Esophagus squamous epithelium (tissue), 5 donors: ENCODE data around the gene SPATA33. TPM values are rescaled to one million over a fixed set of nuclear protein-coding genes. Genes with fewer than 3 reads are reported as not detected.
"Not testable (repeated sequence)": the region's sequence is repeated elsewhere in the genome, so short reads cannot be mapped to it uniquely, and the experiment has no call there.

Experiments
- DNase-seq: peaks from one replicate; lab custom pipeline; 2025; lab: John Stamatoyannopoulos, UW
- H3K27ac ChIP-seq, 4 donors: fragments of 200-600 bp; sonication (generic); one replicate each; pipeline ENCODE4 v1.5.1; 2016 to 2019; ENCODE audit warnings: mild to moderate bottlenecking in 1 of 4
- H3K27me3 ChIP-seq, 4 donors: fragments of 200-600 bp; sonication (generic); 1 replicate in 3 of 4; 2 replicates in 1 of 4; pipeline versions ENCODE4 v1.5.1 to v1.6.0; 2017 to 2021; ENCODE audit warnings: antibody characterized with exemption in 1 of 4
- H3K36me3 ChIP-seq, 3 donors: fragments of 200-600 bp; sonication (generic); one replicate each; pipeline ENCODE4 v1.5.1; 2016 to 2019
- H3K4me1 ChIP-seq, 3 donors: fragments of 200-600 bp; sonication (generic); one replicate each; pipeline ENCODE4 v1.5.1; 2017 to 2019
- H3K4me3 ChIP-seq, 4 donors: fragments of 200-600 bp; sonication (generic); 1 replicate in 3 of 4; 2 replicates in 1 of 4; pipeline ENCODE4 v1.5.1; 2016 to 2019; ENCODE audit warnings: mild to moderate bottlenecking in 2 of 4, moderate library complexity in 1 of 4
- H3K9me3 ChIP-seq, 3 donors: fragments of 200-600 bp; sonication (generic); one replicate each; pipeline ENCODE4 v1.5.1; 2016 to 2019
- CTCF ChIP-seq, 6 experiments: fragments of 450-650 bp in 4 of 6; fragments of 200-600 bp in 2 of 6; sonication (generic) in 2 of 6; IDR thresholded peaks; one replicate each; pipeline ENCODE4 v1.5.1; 2016 to 2019; ENCODE audit warnings: antibody characterized with exemption in 6 of 6, mild to moderate bottlenecking in 4 of 6, moderate library complexity in 4 of 6
- POLR2A ChIP-seq, 4 donors: fragments of 450-650 bp; IDR thresholded peaks; one replicate each; pipeline ENCODE4 v1.6.1; 2017; ENCODE audit warnings: antibody characterized with exemption in 4 of 4, mild to moderate bottlenecking in 4 of 4, moderate library complexity in 3 of 4
- whole genome bisulfite sequencing, 2 donors: methylation state at CpG; one replicate each; pipeline ENCODE4 v1.1.5; 2018; 5-methylcytosine and 5-hydroxymethylcytosine counted together
- intact Hi-C: fragments of 100-400 bp; cut with DNase I; formaldehyde crosslinking; loops from one replicate; pipeline ENCODE4 v1.15.0; 2022
- total RNA-seq, 4 donors: library from RNA; depleted of rRNA; stranded (reverse); fragments of >200 nt; gene quantifications; one replicate each; pipeline ENCODE4 v1.1.0, GENCODE V29; 2016
- donor health status: DM: yes; HTN: yes; CAD: no.

Gene SPATA33
- total RNA-seq, 4 donors from 2014 or later, result 1.8 to 4.9 (median 2.8) TPM

GRCh38 chr16:89669755-89670154, 12.1 kb downstream of the SPATA33 start:
- intact Hi-C loops, result no loop called here
- H3K27me3 ChIP-seq, result no peaks in the 10 kb centered on the region
- H3K36me3 ChIP-seq, result no peaks in the 10 kb centered on the region
- peaks cover 0 to 18% (median 4%) of the 10 kb centered on the region in 3 donors for H3K4me1 ChIP-seq
- H3K27ac ChIP-seq, result no peak overlapping the region
- no peak for DNase-seq
- no peaks in the 10 kb centered on the region for H3K9me3 ChIP-seq
- TF ChIP-seq CTCF (IDR thresholded peaks at IDR 0.05) (no peak), POLR2A (IDR thresholded peaks at IDR 0.05) (no peak)
- no peak overlapping the region for H3K4me3 ChIP-seq
- no CpG with 5 or more reads among the region's 13 CpGs for WGBS, 2 donors

GRCh38 chr16:89670496-89671431, 13.1 kb downstream of the SPATA33 start:
- Histone ChIP-seq H3K27me3 (no peaks in the 10 kb centered on the region), H3K4me1 (peaks cover 0 to 18% (median 4%) of the 10 kb centered on the region in 3 donors), H3K4me3 (no peak overlapping the region), H3K27ac (peak overlapping the region in 1 of 4 donors; percentile 35), H3K9me3 (no peaks in the 10 kb centered on the region), H3K36me3 (no peaks in the 10 kb centered on the region)
- DNase-seq, result no peak
- 65 to 66% methylated on average over 8 to 10 of the region's 10 CpGs for WGBS, 2 donors
- TF ChIP-seq POLR2A (IDR thresholded peaks at IDR 0.05) (no peak), CTCF (IDR thresholded peaks at IDR 0.05) (no peak)
- intact Hi-C loops, result no loop called here

GRCh38 chr16:89671565-89671964, 13.9 kb downstream of the SPATA33 start:
- H3K27ac ChIP-seq, H3K9me3 ChIP-seq, H3K36me3 ChIP-seq, H3K27me3 ChIP-seq, H3K4me3 ChIP-seq, intact Hi-C loops, DNase-seq: not testable (repeated sequence)
- peaks cover 0 to 18% (median 4%) of the 10 kb centered on the region in 3 donors for H3K4me1 ChIP-seq
- WGBS, 2 donors, result 58 to 76% methylated on average over 3 to 4 of the region's 4 CpGs

- Histone ChIP-seq H3K27me3 (no peaks in the 10 kb centered on the region), H3K27ac (no peak overlapping the region), H3K4me1 (peaks cover 0 to 18% (median 4%) of the 10 kb centered on the region in 3 donors), H3K9me3 (no peaks in the 10 kb centered on the region), H3K36me3 (no peaks in the 10 kb centered on the region), H3K4me3 (no peak overlapping the region)
- no peak for TF ChIP-seq CTCF (IDR thresholded peaks at IDR 0.05)
- TF ChIP-seq POLR2A (IDR thresholded peaks at IDR 0.05), result no peak
- intact Hi-C loops, result no loop called here
- DNase-seq, result no peak
- 80 to 88% methylated on average over 10 to 15 of the region's 16 CpGs for WGBS, 2 donors
These were observed 14.7 kb downstream of the SPATA33 start for GRCh38 chr16:89672177-89672941.

GRCh38 chr16:89678258-89678657, 20.6 kb downstream of the SPATA33 start:
- peaks cover 0 to 9% (median 0%) of the 10 kb centered on the region in 3 donors for H3K9me3 ChIP-seq
- no peak overlapping the region for H3K27ac ChIP-seq
- H3K4me3 ChIP-seq, result no peak overlapping the region
- TF ChIP-seq CTCF (IDR thresholded peaks at IDR 0.05), result no peak
- no peak for TF ChIP-seq POLR2A (IDR thresholded peaks at IDR 0.05)
- DNase-seq, result no peak
- no peaks in the 10 kb centered on the region for H3K36me3 ChIP-seq
- H3K4me1 ChIP-seq, result no peaks in the 10 kb centered on the region
- no peaks in the 10 kb centered on the region for H3K27me3 ChIP-seq
- intact Hi-C loops, result no loop called here
- 94 to 97% methylated on average over 2 of the region's 2 CpGs for WGBS, 2 donors
